HEK293 (cell line): ENCODE data around the gene INO80.

ENCODE experiments used
- ATF2 ChIP-seq: fragments of 450-650 bp; formaldehyde crosslinking; IDR thresholded peaks from 2 replicates; pipeline ENCODE4 v1.5.1; 2016; ENCODE audit warnings: missing biosample characterization, missing genetic modification characterization, low read depth
- CTCF ChIP-seq: fragments of 450-650 bp; formaldehyde crosslinking; IDR thresholded peaks from 2 replicates; pipeline ENCODE4 v1.5.1; 2016; ENCODE audit warnings: missing biosample characterization, missing genetic modification characterization
- KLF10 ChIP-seq: fragments of 450-650 bp; IDR thresholded peaks from 2 replicates; pipeline ENCODE4 v1.5.1; 2018; ENCODE audit warnings: missing biosample characterization, mild to moderate bottlenecking, missing genetic modification characterization
- PRDM1 ChIP-seq: fragments of 450-650 bp; formaldehyde crosslinking; IDR thresholded peaks from 2 replicates; pipeline ENCODE4; 2016; ENCODE audit warnings: missing biosample characterization, missing genetic modification characterization
- PRDM10 ChIP-seq: fragments of 450-650 bp; formaldehyde crosslinking; IDR thresholded peaks from 2 replicates; pipeline ENCODE4 v1.5.1; 2016; ENCODE audit warnings: missing biosample characterization, missing genetic modification characterization
- SCRT2 ChIP-seq: fragments of 450-650 bp; formaldehyde crosslinking; IDR thresholded peaks from 2 replicates; pipeline ENCODE4 v1.5.1; 2016; ENCODE audit warnings: missing biosample characterization, missing genetic modification characterization
- SP2 ChIP-seq: fragments of 450-650 bp; formaldehyde crosslinking; IDR thresholded peaks from 2 replicates; pipeline ENCODE4 v1.5.1; 2016; ENCODE audit warnings: missing biosample characterization, missing genetic modification characterization
- ZFP37 ChIP-seq: fragments of 450-650 bp; formaldehyde crosslinking; IDR thresholded peaks from 2 replicates; pipeline ENCODE4 v1.5.1; 2016; ENCODE audit warnings: missing biosample characterization, missing genetic modification characterization
- ZNF274 ChIP-seq, 2 experiments: fragments of 200-500 bp in 1 of 2; fragments of 450-650 bp in 1 of 2; sonication (Bioruptor generic) in 1 of 2; formaldehyde crosslinking in 1 of 2; IDR thresholded peaks; 2 replicates each; pipeline versions ENCODE4 v1.5.1 to v1.6.1; 2014 to 2016; ENCODE audit warnings: borderline replicate concordance in 1 of 2, inconsistent platforms in 1 of 2, low read length in 1 of 2, missing biosample characterization in 1 of 2, missing genetic modification characterization in 1 of 2
- ZNF362 ChIP-seq: fragments of 450-650 bp; formaldehyde crosslinking; IDR thresholded peaks from 2 replicates; pipeline ENCODE4 v1.5.1; 2016; ENCODE audit warnings: missing biosample characterization, missing genetic modification characterization
- ZNF366 ChIP-seq: fragments of 450-650 bp; formaldehyde crosslinking; conservative IDR thresholded peaks from 2 replicates; pipeline ENCODE4 v1.5.1; 2016; ENCODE audit warnings: missing biosample characterization, missing genetic modification characterization
- ZNF629 ChIP-seq: fragments of 450-650 bp; formaldehyde crosslinking; IDR thresholded peaks from 2 replicates; pipeline ENCODE4 v1.5.1; 2017; ENCODE audit warnings: missing biosample characterization, missing genetic modification characterization
- TF ChIP-seq, protein P1 (sequence below): fragments of 450-650 bp; formaldehyde crosslinking; IDR thresholded peaks from 2 replicates; pipeline ENCODE4 v1.5.0; 2017; ENCODE audit warnings: missing biosample characterization, missing genetic modification characterization, borderline replicate concordance
- TF ChIP-seq, protein P2 (sequence below): fragments of 450-650 bp; formaldehyde crosslinking; IDR thresholded peaks from 2 replicates; pipeline ENCODE4 v1.5.1; 2017; ENCODE audit warnings: missing biosample characterization, mild to moderate bottlenecking, missing genetic modification characterization, moderate library complexity

DNA sequence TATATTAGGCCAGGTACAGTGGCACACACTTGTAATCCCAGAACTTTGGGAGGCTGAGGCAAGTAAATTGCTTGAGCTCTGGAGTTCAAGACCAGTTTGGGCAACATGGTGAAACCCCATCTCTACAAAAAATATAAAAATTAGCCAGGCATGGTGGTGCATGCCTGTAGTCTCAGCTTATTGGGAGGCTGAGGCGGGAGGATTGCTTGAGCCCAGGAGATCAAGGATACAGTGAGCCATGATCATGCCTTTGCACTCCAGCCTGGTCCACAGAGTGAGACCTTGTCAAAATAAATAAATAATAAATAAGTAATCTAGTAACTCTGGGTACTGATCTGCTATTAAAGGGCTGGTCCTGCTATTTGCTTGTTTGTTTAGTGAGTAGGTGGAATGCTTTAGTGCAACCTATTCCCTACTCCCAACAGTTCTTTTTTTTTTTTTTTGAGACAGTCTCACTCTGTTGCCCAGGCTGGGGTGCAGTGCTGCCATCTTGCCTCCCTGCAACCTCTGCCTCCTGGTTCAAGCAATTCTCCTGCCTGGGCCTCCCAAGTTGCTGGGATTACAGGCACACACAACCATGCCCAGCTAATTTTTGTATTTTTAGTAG lies 9.1 kb upstream of the INO80 start:
- TF ChIP-seq CTCF (tag by site-specific recombination): no peak
- TF ChIP-seq, protein P1, sequence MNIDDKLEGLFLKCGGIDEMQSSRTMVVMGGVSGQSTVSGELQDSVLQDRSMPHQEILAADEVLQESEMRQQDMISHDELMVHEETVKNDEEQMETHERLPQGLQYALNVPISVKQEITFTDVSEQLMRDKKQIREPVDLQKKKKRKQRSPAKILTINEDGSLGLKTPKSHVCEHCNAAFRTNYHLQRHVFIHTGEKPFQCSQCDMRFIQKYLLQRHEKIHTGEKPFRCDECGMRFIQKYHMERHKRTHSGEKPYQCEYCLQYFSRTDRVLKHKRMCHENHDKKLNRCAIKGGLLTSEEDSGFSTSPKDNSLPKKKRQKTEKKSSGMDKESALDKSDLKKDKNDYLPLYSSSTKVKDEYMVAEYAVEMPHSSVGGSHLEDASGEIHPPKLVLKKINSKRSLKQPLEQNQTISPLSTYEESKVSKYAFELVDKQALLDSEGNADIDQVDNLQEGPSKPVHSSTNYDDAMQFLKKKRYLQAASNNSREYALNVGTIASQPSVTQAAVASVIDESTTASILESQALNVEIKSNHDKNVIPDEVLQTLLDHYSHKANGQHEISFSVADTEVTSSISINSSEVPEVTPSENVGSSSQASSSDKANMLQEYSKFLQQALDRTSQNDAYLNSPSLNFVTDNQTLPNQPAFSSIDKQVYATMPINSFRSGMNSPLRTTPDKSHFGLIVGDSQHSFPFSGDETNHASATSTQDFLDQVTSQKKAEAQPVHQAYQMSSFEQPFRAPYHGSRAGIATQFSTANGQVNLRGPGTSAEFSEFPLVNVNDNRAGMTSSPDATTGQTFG (tag by site-specific recombination): no peak
- no peak for TF ChIP-seq ZNF366 (tag by site-specific recombination)
- TF ChIP-seq ZNF274 (IDR thresholded peaks at IDR 0.05; ENCODE audit: low read length): no peak
- TF ChIP-seq ZNF274 (tag by site-specific recombination; IDR thresholded peaks at IDR 0.05; ENCODE audit: borderline replicate concordance): no peak
- no peak for TF ChIP-seq ATF2
- TF ChIP-seq SP2 (tag by site-specific recombination): no peak
- TF ChIP-seq ZFP37 (tag by site-specific recombination): no peak
- TF ChIP-seq ZNF629: no peak
- TF ChIP-seq PRDM10 (tag by site-specific recombination): no peak
- TF ChIP-seq KLF10: no peak
- TF ChIP-seq, protein P2, sequence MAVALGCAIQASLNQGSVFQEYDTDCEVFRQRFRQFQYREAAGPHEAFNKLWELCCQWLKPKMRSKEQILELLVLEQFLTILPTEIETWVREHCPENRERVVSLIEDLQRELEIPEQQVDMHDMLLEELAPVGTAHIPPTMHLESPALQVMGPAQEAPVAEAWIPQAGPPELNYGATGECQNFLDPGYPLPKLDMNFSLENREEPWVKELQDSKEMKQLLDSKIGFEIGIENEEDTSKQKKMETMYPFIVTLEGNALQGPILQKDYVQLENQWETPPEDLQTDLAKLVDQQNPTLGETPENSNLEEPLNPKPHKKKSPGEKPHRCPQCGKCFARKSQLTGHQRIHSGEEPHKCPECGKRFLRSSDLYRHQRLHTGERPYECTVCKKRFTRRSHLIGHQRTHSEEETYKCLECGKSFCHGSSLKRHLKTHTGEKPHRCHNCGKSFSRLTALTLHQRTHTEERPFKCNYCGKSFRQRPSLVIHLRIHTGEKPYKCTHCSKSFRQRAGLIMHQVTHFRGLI (tag by site-specific recombination): no peak
- TF ChIP-seq ZNF362: no peak
- TF ChIP-seq PRDM1 (tag by site-specific recombination): no peak
- no peak for TF ChIP-seq SCRT2 (tag by site-specific recombination)
